Measurements from ENCODE around the gene MT1B. TPM values are rescaled to one million over a fixed set of nuclear protein-coding genes. Genes with fewer than 3 reads are reported as not detected.
A peak's percentile ranks its signal among the peaks of the same experiment; 100 is the strongest.
"Not testable (repeated sequence)": the region's sequence is repeated elsewhere in the genome, so short reads cannot be mapped to it uniquely, and the experiment has no call there.

The MT1B gene
- total RNA-seq, 2 donors from 2014 or later: not detected

GRCh38 chr16:56610609-56611111 is 41.0 kb upstream of the MT1B start:
- ATAC-seq: peak; percentile 26
- peak overlapping the region; percentile 97 for H3K27ac Mint-ChIP-seq

GRCh38 chr16:56611281-56611833 is 40.3 kb upstream of the MT1B start:
- DNase-seq: no peak
- no peaks in the 10 kb centered on the region for H3K36me3 Mint-ChIP-seq (ENCODE audit: low read depth)
- peaks cover 41% of the 10 kb centered on the region for H3K4me1 Mint-ChIP-seq
- H3K27me3 Mint-ChIP-seq: no peaks in the 10 kb centered on the region
- H3K4me3 Mint-ChIP-seq: peak overlapping the region; percentile 75
- no peak for ATAC-seq
- peak overlapping the region; percentile 97 for H3K27ac Mint-ChIP-seq
- H3K9me3 ChIP-seq (ENCODE audit: control insufficient read depth, low read length, poor library complexity, severe bottlenecking): no peaks in the 10 kb centered on the region

More at GRCh38 chr16:56610609-56611111, 41.0 kb upstream of the MT1B start:
- no peaks in the 10 kb centered on the region for H3K27me3 Mint-ChIP-seq
- H3K4me3 Mint-ChIP-seq: peak overlapping the region; percentile 97
- no peak for DNase-seq
- no peaks in the 10 kb centered on the region for H3K9me3 ChIP-seq (ENCODE audit: control insufficient read depth, low read length, poor library complexity, severe bottlenecking)
- no peaks in the 10 kb centered on the region for H3K36me3 Mint-ChIP-seq (ENCODE audit: low read depth)
- peaks cover 41% of the 10 kb centered on the region for H3K4me1 Mint-ChIP-seq

GRCh38 chr16:56613706-56614105 is 38.0 kb upstream of the MT1B start:
- Mint-ChIP-seq H3K36me3 (ENCODE audit: low read depth) (no peaks in the 10 kb centered on the region), H3K4me3 (no peak overlapping the region), H3K27ac (peak overlapping the region; percentile 97), H3K4me1 (peaks cover 31% of the 10 kb centered on the region), H3K27me3 (peaks cover 5% of the 10 kb centered on the region)
- H3K9me3 ChIP-seq (ENCODE audit: control insufficient read depth, low read length, poor library complexity, severe bottlenecking): no peaks in the 10 kb centered on the region
- no peak for ATAC-seq
- no peak for DNase-seq

- Mint-ChIP-seq H3K36me3 (ENCODE audit: low read depth) (no peaks in the 10 kb centered on the region), H3K27ac (no peak overlapping the region), H3K4me3 (no peak overlapping the region), H3K27me3 (peaks cover 8% of the 10 kb centered on the region), H3K4me1 (peaks cover 23% of the 10 kb centered on the region)
- no peak for ATAC-seq
- no peak for DNase-seq
- H3K9me3 ChIP-seq (ENCODE audit: control insufficient read depth, low read length, poor library complexity, severe bottlenecking): no peaks in the 10 kb centered on the region
Measured at GRCh38 chr16:56614549-56614991, 37.1 kb upstream of the MT1B start.

GRCh38 chr16:56615353-56615752 is 36.3 kb upstream of the MT1B start:
- no peak for ATAC-seq

GRCh38 chr16:56616608-56617211 is 35.0 kb upstream of the MT1B start:
- ATAC-seq (peak; percentile 11), DNase-seq (no peak)
- peaks cover 8% of the 10 kb centered on the region for H3K4me1 Mint-ChIP-seq
- H3K27ac Mint-ChIP-seq: no peak overlapping the region
- H3K9me3 ChIP-seq (ENCODE audit: control insufficient read depth, low read length, poor library complexity, severe bottlenecking): no peaks in the 10 kb centered on the region
- no peaks in the 10 kb centered on the region for H3K36me3 Mint-ChIP-seq (ENCODE audit: low read depth)
- peak overlapping the region; percentile 84 for H3K4me3 Mint-ChIP-seq
- peaks cover 8% of the 10 kb centered on the region for H3K27me3 Mint-ChIP-seq

More at GRCh38 chr16:56615353-56615752, 36.3 kb upstream of the MT1B start:
- Mint-ChIP-seq H3K27me3 (peaks cover 8% of the 10 kb centered on the region), H3K4me1 (peaks cover 18% of the 10 kb centered on the region), H3K27ac (no peak overlapping the region), H3K4me3 (no peak overlapping the region), H3K36me3 (ENCODE audit: low read depth) (no peaks in the 10 kb centered on the region)
- no peak for DNase-seq
- no peaks in the 10 kb centered on the region for H3K9me3 ChIP-seq (ENCODE audit: control insufficient read depth, low read length, poor library complexity, severe bottlenecking)

GRCh38 chr16:56617212-56618085 is 34.2 kb upstream of the MT1B start:
- H3K36me3 Mint-ChIP-seq (ENCODE audit: low read depth): no peaks in the 10 kb centered on the region

GRCh38 chr16:56618138-56618537 is 33.5 kb upstream of the MT1B start:
- no peak overlapping the region for H3K4me3 Mint-ChIP-seq
- peaks cover 8% of the 10 kb centered on the region for H3K27me3 Mint-ChIP-seq

More at GRCh38 chr16:56617212-56618085, 34.2 kb upstream of the MT1B start:
- ATAC-seq: peak; percentile 96
- H3K27ac Mint-ChIP-seq: no peak overlapping the region
- DNase-seq: peak in 1 of 3 donors; percentile 36
- peaks cover 10% of the 10 kb centered on the region for H3K4me1 Mint-ChIP-seq
- peaks cover 8% of the 10 kb centered on the region for H3K27me3 Mint-ChIP-seq
- H3K9me3 ChIP-seq (ENCODE audit: control insufficient read depth, low read length, poor library complexity, severe bottlenecking): no peaks in the 10 kb centered on the region
- H3K4me3 Mint-ChIP-seq: peak overlapping the region; percentile 84

GRCh38 chr16:56620339-56620897 is 31.3 kb upstream of the MT1B start:
- Mint-ChIP-seq H3K27me3 (peaks cover 12% of the 10 kb centered on the region), H3K36me3 (ENCODE audit: low read depth) (no peaks in the 10 kb centered on the region), H3K4me1 (peaks cover 16% of the 10 kb centered on the region), H3K27ac (no peak overlapping the region), H3K4me3 (no peak overlapping the region)
- DNase-seq (no peak), ATAC-seq (no peak)
- no peaks in the 10 kb centered on the region for H3K9me3 ChIP-seq (ENCODE audit: control insufficient read depth, low read length, poor library complexity, severe bottlenecking)

More at GRCh38 chr16:56618138-56618537, 33.5 kb upstream of the MT1B start:
- no peaks in the 10 kb centered on the region for H3K36me3 Mint-ChIP-seq (ENCODE audit: low read depth)
- no peak overlapping the region for H3K27ac Mint-ChIP-seq
- H3K4me1 Mint-ChIP-seq: peaks cover 10% of the 10 kb centered on the region
- ATAC-seq (no peak), DNase-seq (no peak)
- no peaks in the 10 kb centered on the region for H3K9me3 ChIP-seq (ENCODE audit: control insufficient read depth, low read length, poor library complexity, severe bottlenecking)

- not testable (repeated sequence) for H3K27ac Mint-ChIP-seq; ATAC-seq; H3K9me3 ChIP-seq (ENCODE audit: control insufficient read depth, low read length, poor library complexity, severe bottlenecking); DNase-seq; H3K36me3 Mint-ChIP-seq (ENCODE audit: low read depth); H3K4me3 Mint-ChIP-seq
- Mint-ChIP-seq H3K27me3 (peaks cover 17% of the 10 kb centered on the region), H3K4me1 (peaks cover 22% of the 10 kb centered on the region)
Measured at GRCh38 chr16:56621665-56622445, 29.8 kb upstream of the MT1B start.

- not testable (repeated sequence) for ATAC-seq; H3K9me3 ChIP-seq (ENCODE audit: control insufficient read depth, low read length, poor library complexity, severe bottlenecking); H3K27ac Mint-ChIP-seq; DNase-seq; H3K36me3 Mint-ChIP-seq (ENCODE audit: low read depth); H3K4me3 Mint-ChIP-seq
- peaks cover 18% of the 10 kb centered on the region for H3K4me1 Mint-ChIP-seq
- peaks cover 17% of the 10 kb centered on the region for H3K27me3 Mint-ChIP-seq
Measured at GRCh38 chr16:56623184-56623583, 28.5 kb upstream of the MT1B start.

- Mint-ChIP-seq H3K4me3 (no peak overlapping the region), H3K36me3 (ENCODE audit: low read depth) (no peaks in the 10 kb centered on the region), H3K27me3 (peaks cover 13% of the 10 kb centered on the region), H3K27ac (no peak overlapping the region), H3K4me1 (peaks cover 18% of the 10 kb centered on the region)
- ATAC-seq: no peak
- no peak for DNase-seq
- no peaks in the 10 kb centered on the region for H3K9me3 ChIP-seq (ENCODE audit: control insufficient read depth, low read length, poor library complexity, severe bottlenecking)
Measured at GRCh38 chr16:56623637-56624036, 28.0 kb upstream of the MT1B start.
